NCI-H1048 (cell line): ENCODE measurements around the gene NUDCD3.

ENCODE experiments used
- DNase-seq: peaks from one replicate; lab custom pipeline; 2025; lab: John Stamatoyannopoulos, UW

The NUDCD3 gene

GRCh38 chr7:44382459-44383265 lies 107.8 kb downstream of the NUDCD3 start:
- DNase-seq = no peak

- DNase-seq = no peak
Observed at GRCh38 chr7:44381494-44382220, 108.8 kb downstream of the NUDCD3 start.

GRCh38 chr7:44380831-44381493 lies 109.5 kb downstream of the NUDCD3 start:
- DNase-seq = no peak

- no peak for DNase-seq
Observed at GRCh38 chr7:44380189-44380830, 110.1 kb downstream of the NUDCD3 start.

GRCh38 chr7:44379366-44380188 lies 110.9 kb downstream of the NUDCD3 start:
- no peak for DNase-seq

GRCh38 chr7:44378744-44379143 lies 111.7 kb downstream of the NUDCD3 start:
- no peak for DNase-seq

GRCh38 chr7:44377681-44378421 lies 112.6 kb downstream of the NUDCD3 start:
- no peak for DNase-seq

- DNase-seq = no peak
Observed at GRCh38 chr7:44377134-44377463, 113.4 kb downstream of the NUDCD3 start.

GRCh38 chr7:44376429-44377133 lies 113.9 kb downstream of the NUDCD3 start:
- DNase-seq = no peak

- DNase-seq = no peak
Observed at GRCh38 chr7:44375926-44376342, 114.5 kb downstream of the NUDCD3 start.

GRCh38 chr7:44375236-44375699 lies 115.2 kb downstream of the NUDCD3 start:
- no peak for DNase-seq

GRCh38 chr7:44374007-44374763 lies 116.3 kb downstream of the NUDCD3 start:
- DNase-seq = no peak

GRCh38 chr7:44373418-44373740 lies 117.1 kb downstream of the NUDCD3 start:
- no peak for DNase-seq

- no peak for DNase-seq
Observed at GRCh38 chr7:44372560-44373417, 117.7 kb downstream of the NUDCD3 start.

- DNase-seq = no peak
Observed at GRCh38 chr7:44368885-44369284, 121.6 kb downstream of the NUDCD3 start.

- DNase-seq = no peak
Observed at GRCh38 chr7:44368455-44368854, 122.0 kb downstream of the NUDCD3 start.

GRCh38 chr7:44367475-44368043 lies 122.9 kb downstream of the NUDCD3 start:
- no peak for DNase-seq

- DNase-seq = no peak
Observed at GRCh38 chr7:44366986-44367385, 123.5 kb downstream of the NUDCD3 start.
